Measurements from ENCODE around the gene SDK1. TPM values are rescaled to one million over a fixed set of nuclear protein-coding genes. Genes with fewer than 3 reads are reported as not detected.

SDK1 gene
- total and polyA plus RNA-seq, 10 of the 15 experiments (the other 5 are each of a cell fraction or from before 2014, with no cell fraction given) = 0.14 to 0.33 TPM; not detected in 8

DNA sequence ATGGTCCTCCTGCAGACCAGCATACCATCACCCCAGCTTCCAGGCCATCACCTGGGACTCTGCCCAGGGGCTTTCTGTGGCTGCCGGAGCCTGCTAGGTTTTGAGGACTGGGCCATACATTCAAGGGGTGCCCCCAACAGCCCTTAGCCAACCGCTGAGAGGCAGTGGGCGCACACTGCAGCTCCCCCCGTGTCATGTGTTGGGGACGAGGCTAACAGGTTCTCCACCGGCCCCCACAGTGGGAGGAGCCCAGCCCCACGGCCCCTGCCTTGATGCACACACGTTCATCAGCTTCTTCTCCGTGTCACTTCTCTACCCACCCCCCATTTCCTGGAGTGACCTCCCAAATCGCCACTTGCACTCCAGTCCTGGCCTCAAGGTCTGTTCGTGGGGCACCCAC lies 837.8 kb downstream of the SDK1 start:
- Histone ChIP-seq H3K4me2 (ENCODE audit: control insufficient read depth, insufficient read depth) (no peak overlapping the region), H4K20me1 (ENCODE audit: control insufficient read depth, insufficient read depth) (no peaks in the 10 kb centered on the region), H3K4me3 (no peak overlapping the region), H3K9me3 (replicated peaks; ENCODE audit: control insufficient read depth, insufficient read depth, low read length) (no peaks in the 10 kb centered on the region; the same call in 2 of the 3 replicates), H2AFZ (ENCODE audit: control insufficient read depth, low read depth, low read length) (no peak overlapping the region), H3K79me2 (ENCODE audit: control insufficient read depth, insufficient read depth, low read length) (no peaks in the 10 kb centered on the region), H3K9ac (ENCODE audit: control insufficient read depth, insufficient read depth, low read length) (no peak overlapping the region), H3K27me3 (replicated peaks in 1 of 2; ENCODE audit: control insufficient read depth in 2 of 2, insufficient read depth in 2 of 2, low read length in 1 of 2) (no peaks in the 10 kb centered on the region), H3K36me3 (ENCODE audit: control insufficient read depth in 2 of 2, insufficient read depth in 2 of 2, low read length in 1 of 2) (no peaks in the 10 kb centered on the region), H3K27ac (ENCODE audit: control insufficient read depth, insufficient read depth) (no peak overlapping the region), H3K4me1 (ENCODE audit: control insufficient read depth, insufficient read depth, low read length) (no peaks in the 10 kb centered on the region)
- no TSS peak for BruUV-seq (replicated peaks)
- WGBS (ENCODE audit: insufficient coverage, insufficient replicate concordance, low lambda C conversion rate, missing lambda C conversion rate) = 31% methylated on average over 11 of the region's 11 CpGs
- ATAC-seq (no peak), FAIRE-seq (no peak), DNase-seq (ENCODE audit: low read depth, low spot score) (no peak)
- ChIA-PET CTCF (no interaction called here), POLR2A (no interaction called here), RAD21 (ENCODE audit: unreplicated experiment) (no interaction called here), SMC1A (ENCODE audit: uncharacterized antibody, unreplicated experiment) (no interaction called here)
- intact Hi-C loops (cut with micrococcal nuclease; ENCODE audit: unreplicated experiment) (no loop called here), in situ Hi-C loops (cut with MboI) (no loop called here)
- TF ChIP-seq PAX5 (IDR thresholded peaks at IDR 0.05; ENCODE audit: borderline replicate concordance, low read depth, low read length) = no peak
- TF ChIP-seq IRF4 (IDR thresholded peaks at IDR 0.05; ENCODE audit: low read depth, low read length) = no peak
- no peak for TF ChIP-seq KAT2A (conservative IDR thresholded peaks at IDR 0.05; ENCODE audit: control insufficient read depth, low read depth, low read length)
- TF ChIP-seq FOS (IDR thresholded peaks at IDR 0.05; ENCODE audit: borderline replicate concordance, extremely low read depth, insufficient read length) = no peak
- TF ChIP-seq SP1 (IDR thresholded peaks at IDR 0.05; ENCODE audit: low read depth, low read length) = no peak
- no peak for TF ChIP-seq MTA2 (IDR thresholded peaks at IDR 0.05; ENCODE audit: low read depth)
- no peak for TF ChIP-seq SIN3A (IDR thresholded peaks at IDR 0.05; ENCODE audit: low read depth, low read length)

DNA sequence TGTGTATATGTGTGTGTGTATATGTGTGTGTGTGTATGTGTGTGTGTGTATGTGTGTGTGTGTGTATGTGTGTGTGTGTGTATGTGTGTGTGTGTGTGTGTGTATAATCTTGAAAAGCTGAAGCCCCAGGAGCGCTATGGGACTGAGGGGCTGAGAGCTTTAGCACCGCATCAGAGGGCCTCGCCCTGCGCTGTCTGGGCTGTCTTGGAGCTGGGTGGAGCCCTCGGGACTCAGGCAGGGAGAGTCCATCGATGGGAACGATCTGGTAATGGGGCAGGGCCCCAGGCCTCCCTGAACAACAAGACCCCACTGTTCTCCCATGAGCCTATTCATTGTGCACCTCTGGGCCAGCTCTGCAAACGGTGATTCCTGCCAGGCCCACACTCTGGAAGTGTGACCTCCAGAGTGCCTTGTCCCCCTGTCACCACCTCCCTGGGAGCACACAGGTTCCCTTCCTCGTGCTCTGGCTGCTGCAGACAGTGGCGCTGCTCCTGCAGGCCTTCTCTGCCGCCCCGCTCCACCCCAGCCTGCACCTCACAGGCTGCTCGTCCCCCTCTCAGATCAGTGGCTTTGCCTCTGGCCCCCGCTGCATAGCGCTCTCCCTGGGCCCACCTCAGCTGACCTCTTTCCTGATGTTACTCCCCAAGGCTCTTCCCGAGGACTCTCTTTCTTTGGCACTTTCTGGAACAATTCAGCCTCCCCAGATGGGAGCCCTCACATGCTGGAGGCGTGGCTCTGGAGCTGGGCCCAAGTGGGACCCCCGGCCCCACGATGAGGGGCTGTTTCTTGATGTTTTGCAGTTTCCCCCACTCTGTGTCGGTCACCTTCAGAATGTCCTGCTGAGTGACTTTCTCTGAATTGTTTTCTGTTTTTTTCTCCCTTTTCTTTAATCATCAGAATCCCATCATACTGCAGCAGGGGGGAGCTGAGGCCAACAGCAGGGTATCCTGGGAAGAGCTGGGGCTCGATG lies 838.9 kb downstream of the SDK1 start:
- Histone ChIP-seq H3K4me2 (ENCODE audit: control insufficient read depth, insufficient read depth) (no peak overlapping the region), H3K4me3 (no peak overlapping the region), H3K36me3 (ENCODE audit: control insufficient read depth in 2 of 2, insufficient read depth in 2 of 2, low read length in 1 of 2) (no peaks in the 10 kb centered on the region), H3K27me3 (replicated peaks in 1 of 2; ENCODE audit: control insufficient read depth in 2 of 2, insufficient read depth in 2 of 2, low read length in 1 of 2) (no peaks in the 10 kb centered on the region), H3K9ac (ENCODE audit: control insufficient read depth, insufficient read depth, low read length) (no peak overlapping the region), H4K20me1 (ENCODE audit: control insufficient read depth, insufficient read depth) (no peaks in the 10 kb centered on the region), H3K4me1 (ENCODE audit: control insufficient read depth, insufficient read depth, low read length) (no peaks in the 10 kb centered on the region), H3K9me3 (replicated peaks; ENCODE audit: control insufficient read depth, insufficient read depth, low read length) (no peaks in the 10 kb centered on the region; the same call in 2 of the 3 replicates), H2AFZ (ENCODE audit: control insufficient read depth, low read depth, low read length) (no peak overlapping the region), H3K27ac (ENCODE audit: control insufficient read depth, insufficient read depth) (no peak overlapping the region), H3K79me2 (ENCODE audit: control insufficient read depth, insufficient read depth, low read length) (no peaks in the 10 kb centered on the region)
- DNase-seq (ENCODE audit: low read depth, low spot score) (no peak), FAIRE-seq (no peak), ATAC-seq (no peak)
- in situ Hi-C loops (cut with MboI) = no loop called here
- ChIA-PET CTCF (no interaction called here), RAD21 (ENCODE audit: unreplicated experiment) (no interaction called here), POLR2A (no interaction called here), SMC1A (ENCODE audit: uncharacterized antibody, unreplicated experiment) (no interaction called here)
- WGBS (ENCODE audit: insufficient coverage, insufficient replicate concordance, low lambda C conversion rate, missing lambda C conversion rate) = 41% methylated on average over 21 of the region's 21 CpGs
- no TSS peak for BruUV-seq (replicated peaks)
- intact Hi-C loops (cut with micrococcal nuclease; ENCODE audit: unreplicated experiment) = no loop called here
- no peak for TF ChIP-seq SIN3A (IDR thresholded peaks at IDR 0.05; ENCODE audit: low read depth, low read length)
- no peak for TF ChIP-seq ZSCAN29 (IDR thresholded peaks at IDR 0.05)
- TF ChIP-seq STAT3 (IDR thresholded peaks at IDR 0.05; ENCODE audit: low read depth, low read length) = no peak
- no peak for TF ChIP-seq FOXM1 (IDR thresholded peaks at IDR 0.05; ENCODE audit: low read depth, low read length)
- TF ChIP-seq GATAD2B (conservative IDR thresholded peaks at IDR 0.05; ENCODE audit: low read depth) = no peak
- no peak for TF ChIP-seq PAX8 (IDR thresholded peaks at IDR 0.05)
- no peak for TF ChIP-seq RFX5 (IDR thresholded peaks at IDR 0.05; ENCODE audit: low read depth, low read length)
- TF ChIP-seq ZBED1 (IDR thresholded peaks at IDR 0.05; ENCODE audit: borderline replicate concordance) = no peak
- TF ChIP-seq BACH1 (IDR thresholded peaks at IDR 0.05; ENCODE audit: borderline replicate concordance) = no peak
- TF ChIP-seq, protein P1, sequence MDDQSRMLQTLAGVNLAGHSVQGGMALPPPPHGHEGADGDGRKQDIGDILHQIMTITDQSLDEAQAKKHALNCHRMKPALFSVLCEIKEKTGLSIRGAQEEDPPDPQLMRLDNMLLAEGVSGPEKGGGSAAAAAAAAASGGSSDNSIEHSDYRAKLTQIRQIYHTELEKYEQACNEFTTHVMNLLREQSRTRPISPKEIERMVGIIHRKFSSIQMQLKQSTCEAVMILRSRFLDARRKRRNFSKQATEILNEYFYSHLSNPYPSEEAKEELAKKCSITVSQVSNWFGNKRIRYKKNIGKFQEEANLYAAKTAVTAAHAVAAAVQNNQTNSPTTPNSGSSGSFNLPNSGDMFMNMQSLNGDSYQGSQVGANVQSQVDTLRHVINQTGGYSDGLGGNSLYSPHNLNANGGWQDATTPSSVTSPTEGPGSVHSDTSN (IDR thresholded peaks at IDR 0.05; ENCODE audit: insufficient replicate concordance, low read depth, low read length) = no peak
- TF ChIP-seq, protein P2, sequence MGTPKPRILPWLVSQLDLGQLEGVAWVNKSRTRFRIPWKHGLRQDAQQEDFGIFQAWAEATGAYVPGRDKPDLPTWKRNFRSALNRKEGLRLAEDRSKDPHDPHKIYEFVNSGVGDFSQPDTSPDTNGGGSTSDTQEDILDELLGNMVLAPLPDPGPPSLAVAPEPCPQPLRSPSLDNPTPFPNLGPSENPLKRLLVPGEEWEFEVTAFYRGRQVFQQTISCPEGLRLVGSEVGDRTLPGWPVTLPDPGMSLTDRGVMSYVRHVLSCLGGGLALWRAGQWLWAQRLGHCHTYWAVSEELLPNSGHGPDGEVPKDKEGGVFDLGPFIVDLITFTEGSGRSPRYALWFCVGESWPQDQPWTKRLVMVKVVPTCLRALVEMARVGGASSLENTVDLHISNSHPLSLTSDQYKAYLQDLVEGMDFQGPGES (IDR thresholded peaks at IDR 0.05) = no peak
- TF ChIP-seq MTA2 (IDR thresholded peaks at IDR 0.05; ENCODE audit: low read depth) = no peak

All from GM12878 (cell line).